ENCODE results near the gene SPACA1.

GRCh38 chr6:88008831-88009231 is 38.8 kb upstream of the SPACA1 start:
- TF ChIP-seq EZH2 (IDR thresholded peaks at IDR 0.05) (no peak), CTCF (IDR thresholded peaks at IDR 0.05) (no peak), EZH2phosphoT487 (IDR thresholded peaks at IDR 0.05) (no peak)

Data from neural progenitor cell (in vitro differentiated cells).